ENCODE data around the gene ATP2A1. TPM values are rescaled to one million over a fixed set of nuclear protein-coding genes. Genes with fewer than 3 reads are reported as not detected.

ATP2A1 gene
- total RNA-seq, 1 donor from 2014 or later, result 502 TPM

GRCh38 chr16:28869201-28869600 lies 9.1 kb upstream of the ATP2A1 start:
- no peak overlapping the region for H3K4me3 ChIP-seq (ENCODE audit: low read length in 3 of 3)
- no peaks in the 10 kb centered on the region for H3K9me3 ChIP-seq (ENCODE audit: control insufficient read depth in 3 of 3, low read length in 3 of 3)
- no peak overlapping the region for H3K27ac ChIP-seq (ENCODE audit: low read depth, low read length)
- peaks cover 53 to 64% (median 55%) of the 10 kb centered on the region in 3 donors for H3K36me3 ChIP-seq (ENCODE audit: control insufficient read depth in 3 of 3, insufficient read depth in 3 of 3, low read length in 3 of 3)
- no peaks in the 10 kb centered on the region for H3K27me3 ChIP-seq (ENCODE audit: control insufficient read depth in 3 of 3, insufficient read depth in 3 of 3, low read length in 3 of 3)
- peaks cover 14 to 22% (median 14%) of the 10 kb centered on the region in 3 donors for H3K4me1 ChIP-seq (ENCODE audit: control insufficient read depth in 3 of 3, insufficient read depth in 3 of 3, low read length in 3 of 3)
- no peak overlapping the region for H3K9ac ChIP-seq (ENCODE audit: low read depth in 1 of 3, low read length in 3 of 3)

GRCh38 chr16:28872952-28873351 lies 5.3 kb upstream of the ATP2A1 start:
- peaks cover 27 to 42% (median 38%) of the 10 kb centered on the region in 3 donors for H3K4me1 ChIP-seq (ENCODE audit: control insufficient read depth in 3 of 3, insufficient read depth in 3 of 3, low read length in 3 of 3)
- no peak overlapping the region for H3K27ac ChIP-seq (ENCODE audit: low read depth, low read length)
- H3K9me3 ChIP-seq (ENCODE audit: control insufficient read depth in 3 of 3, low read length in 3 of 3), result no peaks in the 10 kb centered on the region
- H3K9ac ChIP-seq (ENCODE audit: low read depth in 1 of 3, low read length in 3 of 3), result no peak overlapping the region
- no peak overlapping the region for H3K4me3 ChIP-seq (ENCODE audit: low read length in 3 of 3)
- H3K36me3 ChIP-seq (ENCODE audit: control insufficient read depth in 3 of 3, insufficient read depth in 3 of 3, low read length in 3 of 3), result peaks cover 47 to 56% (median 50%) of the 10 kb centered on the region in 3 donors
- no peaks in the 10 kb centered on the region for H3K27me3 ChIP-seq (ENCODE audit: control insufficient read depth in 3 of 3, insufficient read depth in 3 of 3, low read length in 3 of 3)

- peak overlapping the region; percentile 96 for H3K27ac ChIP-seq (ENCODE audit: low read depth, low read length)
- peak overlapping the region in 1 of 3 donors; percentile 33 for H3K9ac ChIP-seq (ENCODE audit: low read depth in 1 of 3, low read length in 3 of 3)
Observed at GRCh38 chr16:28873543-28874201, 4.6 kb upstream of the ATP2A1 start.

GRCh38 chr16:28874406-28874805 lies 3.9 kb upstream of the ATP2A1 start:
- no peaks in the 10 kb centered on the region for H3K9me3 ChIP-seq (ENCODE audit: control insufficient read depth in 3 of 3, low read length in 3 of 3)
- peaks cover 37 to 47% (median 42%) of the 10 kb centered on the region in 3 donors for H3K36me3 ChIP-seq (ENCODE audit: control insufficient read depth in 3 of 3, insufficient read depth in 3 of 3, low read length in 3 of 3)
- no peaks in the 10 kb centered on the region for H3K27me3 ChIP-seq (ENCODE audit: control insufficient read depth in 3 of 3, insufficient read depth in 3 of 3, low read length in 3 of 3)
- peak overlapping the region in 1 of 3 donors; percentile 33 for H3K9ac ChIP-seq (ENCODE audit: low read depth in 1 of 3, low read length in 3 of 3)
- peak overlapping the region; percentile 96 for H3K27ac ChIP-seq (ENCODE audit: low read depth, low read length)
- no peak overlapping the region for H3K4me3 ChIP-seq (ENCODE audit: low read length in 3 of 3)
- peaks cover 30 to 51% (median 47%) of the 10 kb centered on the region in 3 donors for H3K4me1 ChIP-seq (ENCODE audit: control insufficient read depth in 3 of 3, insufficient read depth in 3 of 3, low read length in 3 of 3)

More at GRCh38 chr16:28873543-28874201, 4.6 kb upstream of the ATP2A1 start:
- no peak overlapping the region for H3K4me3 ChIP-seq (ENCODE audit: low read length in 3 of 3)
- H3K4me1 ChIP-seq (ENCODE audit: control insufficient read depth in 3 of 3, insufficient read depth in 3 of 3, low read length in 3 of 3), result peaks cover 27 to 43% (median 43%) of the 10 kb centered on the region in 3 donors
- H3K27me3 ChIP-seq (ENCODE audit: control insufficient read depth in 3 of 3, insufficient read depth in 3 of 3, low read length in 3 of 3), result no peaks in the 10 kb centered on the region
- peaks cover 44 to 54% (median 50%) of the 10 kb centered on the region in 3 donors for H3K36me3 ChIP-seq (ENCODE audit: control insufficient read depth in 3 of 3, insufficient read depth in 3 of 3, low read length in 3 of 3)
- H3K9me3 ChIP-seq (ENCODE audit: control insufficient read depth in 3 of 3, low read length in 3 of 3), result no peaks in the 10 kb centered on the region

GRCh38 chr16:28875134-28876018 lies 2.9 kb upstream of the ATP2A1 start:
- peak overlapping the region; percentile 48 to 67 (median 60) for H3K4me3 ChIP-seq (ENCODE audit: low read length in 3 of 3)
- H3K9me3 ChIP-seq (ENCODE audit: control insufficient read depth in 3 of 3, low read length in 3 of 3), result no peaks in the 10 kb centered on the region
- peaks cover 36 to 57% (median 54%) of the 10 kb centered on the region in 3 donors for H3K4me1 ChIP-seq (ENCODE audit: control insufficient read depth in 3 of 3, insufficient read depth in 3 of 3, low read length in 3 of 3)
- H3K27me3 ChIP-seq (ENCODE audit: control insufficient read depth in 3 of 3, insufficient read depth in 3 of 3, low read length in 3 of 3), result no peaks in the 10 kb centered on the region
- H3K36me3 ChIP-seq (ENCODE audit: control insufficient read depth in 3 of 3, insufficient read depth in 3 of 3, low read length in 3 of 3), result peaks cover 27 to 37% (median 33%) of the 10 kb centered on the region in 3 donors
- H3K9ac ChIP-seq (ENCODE audit: low read depth in 1 of 3, low read length in 3 of 3), result peak overlapping the region; percentile 83 to 89 (median 88)
- peak overlapping the region; percentile 96 for H3K27ac ChIP-seq (ENCODE audit: low read depth, low read length)

- H3K27me3 ChIP-seq (ENCODE audit: control insufficient read depth in 3 of 3, insufficient read depth in 3 of 3, low read length in 3 of 3), result peaks cover 0 to 5% (median 3%) of the 10 kb centered on the region in 3 donors
- peak overlapping the region; percentile 48 to 67 (median 60) for H3K4me3 ChIP-seq (ENCODE audit: low read length in 3 of 3)
- H3K36me3 ChIP-seq (ENCODE audit: control insufficient read depth in 3 of 3, insufficient read depth in 3 of 3, low read length in 3 of 3), result peaks cover 28 to 37% (median 32%) of the 10 kb centered on the region in 3 donors
- H3K9ac ChIP-seq (ENCODE audit: low read depth in 1 of 3, low read length in 3 of 3), result peak overlapping the region; percentile 83 to 89 (median 88)
- peaks cover 42 to 65% (median 61%) of the 10 kb centered on the region in 3 donors for H3K4me1 ChIP-seq (ENCODE audit: control insufficient read depth in 3 of 3, insufficient read depth in 3 of 3, low read length in 3 of 3)
- H3K27ac ChIP-seq (ENCODE audit: low read depth, low read length), result peak overlapping the region; percentile 96
- no peaks in the 10 kb centered on the region for H3K9me3 ChIP-seq (ENCODE audit: control insufficient read depth in 3 of 3, low read length in 3 of 3)
Observed at GRCh38 chr16:28876019-28876659, 2.1 kb upstream of the ATP2A1 start.

- no peaks in the 10 kb centered on the region for H3K9me3 ChIP-seq (ENCODE audit: control insufficient read depth in 3 of 3, low read length in 3 of 3)
- peak overlapping the region; percentile 83 to 89 (median 88) for H3K9ac ChIP-seq (ENCODE audit: low read depth in 1 of 3, low read length in 3 of 3)
- peaks cover 20 to 27% (median 25%) of the 10 kb centered on the region in 3 donors for H3K36me3 ChIP-seq (ENCODE audit: control insufficient read depth in 3 of 3, insufficient read depth in 3 of 3, low read length in 3 of 3)
- H3K27me3 ChIP-seq (ENCODE audit: control insufficient read depth in 3 of 3, insufficient read depth in 3 of 3, low read length in 3 of 3), result peaks cover under 1 to 5% (median 3%) of the 10 kb centered on the region in 3 donors
- peaks cover 43 to 68% (median 66%) of the 10 kb centered on the region in 3 donors for H3K4me1 ChIP-seq (ENCODE audit: control insufficient read depth in 3 of 3, insufficient read depth in 3 of 3, low read length in 3 of 3)
- peak overlapping the region; percentile 20 to 67 (median 56) for H3K4me3 ChIP-seq (ENCODE audit: low read length in 3 of 3)
- H3K27ac ChIP-seq (ENCODE audit: low read depth, low read length), result peak overlapping the region; percentile 96
Observed at GRCh38 chr16:28876973-28877654, 1.2 kb upstream of the ATP2A1 start.

- peak overlapping the region; percentile 96 for H3K27ac ChIP-seq (ENCODE audit: low read depth, low read length)
- H3K9me3 ChIP-seq (ENCODE audit: control insufficient read depth in 3 of 3, low read length in 3 of 3), result no peaks in the 10 kb centered on the region
- H3K9ac ChIP-seq (ENCODE audit: low read depth in 1 of 3, low read length in 3 of 3), result peak overlapping the region; percentile 29 to 98 (median 90)
- H3K36me3 ChIP-seq (ENCODE audit: control insufficient read depth in 3 of 3, insufficient read depth in 3 of 3, low read length in 3 of 3), result peaks cover 15 to 22% (median 19%) of the 10 kb centered on the region in 3 donors
- H3K27me3 ChIP-seq (ENCODE audit: control insufficient read depth in 3 of 3, insufficient read depth in 3 of 3, low read length in 3 of 3), result peaks cover 3 to 5% (median 3%) of the 10 kb centered on the region in 3 donors
- H3K4me3 ChIP-seq (ENCODE audit: low read length in 3 of 3), result peak overlapping the region; percentile 56 to 87 (median 67)
- peaks cover 43 to 74% (median 71%) of the 10 kb centered on the region in 3 donors for H3K4me1 ChIP-seq (ENCODE audit: control insufficient read depth in 3 of 3, insufficient read depth in 3 of 3, low read length in 3 of 3)
Observed at GRCh38 chr16:28877655-28878000, 660 bp upstream of the ATP2A1 start.

- H3K4me3 ChIP-seq (ENCODE audit: low read length in 3 of 3), result peak overlapping the region; percentile 84 to 87 (median 85)
- H3K27me3 ChIP-seq (ENCODE audit: control insufficient read depth in 3 of 3, insufficient read depth in 3 of 3, low read length in 3 of 3), result peaks cover 3 to 6% (median 5%) of the 10 kb centered on the region in 3 donors
- no peaks in the 10 kb centered on the region for H3K9me3 ChIP-seq (ENCODE audit: control insufficient read depth in 3 of 3, low read length in 3 of 3)
- H3K27ac ChIP-seq (ENCODE audit: low read depth, low read length), result peak overlapping the region; percentile 96
- H3K4me1 ChIP-seq (ENCODE audit: control insufficient read depth in 3 of 3, insufficient read depth in 3 of 3, low read length in 3 of 3), result peaks cover 52 to 87% (median 80%) of the 10 kb centered on the region in 3 donors
- H3K9ac ChIP-seq (ENCODE audit: low read depth in 1 of 3, low read length in 3 of 3), result peak overlapping the region; percentile 86 to 98 (median 90)
- peaks cover 16 to 18% (median 17%) of the 10 kb centered on the region in 3 donors for H3K36me3 ChIP-seq (ENCODE audit: control insufficient read depth in 3 of 3, insufficient read depth in 3 of 3, low read length in 3 of 3)
Observed at GRCh38 chr16:28879261-28879840, 1.1 kb downstream of the ATP2A1 start.

Measured in skeletal muscle tissue (tissue), 4 donors.